Skeletal muscle satellite cell (primary cell): ENCODE measurements around the gene ENDOG.
"Not testable (repeated sequence)": the region's sequence is repeated elsewhere in the genome, so short reads cannot be mapped to it uniquely, and the experiment has no call there.

Experiments
- H3K27me3 ChIP-seq: 2 replicates; pipeline ENCODE4 v1.7.0; 2013; ENCODE audit warnings: low read length; ENCODE audit not compliant: control insufficient read depth, insufficient read depth
- H3K36me3 ChIP-seq: 2 replicates; pipeline ENCODE4 v1.7.0; 2013; ENCODE audit warnings: mild to moderate bottlenecking, control low read depth, low read length; ENCODE audit not compliant: insufficient read depth
- H3K4me1 ChIP-seq: 2 replicates; pipeline ENCODE4 v1.7.0; 2013; ENCODE audit warnings: low read length; ENCODE audit not compliant: control insufficient read depth, insufficient read depth
- H3K4me2 ChIP-seq: 2 replicates; pipeline ENCODE4 v1.7.0; 2013; ENCODE audit warnings: mild to moderate bottlenecking, low read length
- H3K4me3 ChIP-seq: 2 replicates; pipeline ENCODE4 v1.7.0; 2013; ENCODE audit warnings: low read length
- H3K9ac ChIP-seq: 2 replicates; pipeline ENCODE4 v1.7.0; 2013; ENCODE audit warnings: mild to moderate bottlenecking, low read depth, low read length, moderate library complexity
- H3K9me3 ChIP-seq: replicated peaks from 2 replicates; pipeline ENCODE4 v1.7.0; 2013; ENCODE audit warnings: mild to moderate bottlenecking, control low read depth, low read length

Gene ENDOG

DNA sequence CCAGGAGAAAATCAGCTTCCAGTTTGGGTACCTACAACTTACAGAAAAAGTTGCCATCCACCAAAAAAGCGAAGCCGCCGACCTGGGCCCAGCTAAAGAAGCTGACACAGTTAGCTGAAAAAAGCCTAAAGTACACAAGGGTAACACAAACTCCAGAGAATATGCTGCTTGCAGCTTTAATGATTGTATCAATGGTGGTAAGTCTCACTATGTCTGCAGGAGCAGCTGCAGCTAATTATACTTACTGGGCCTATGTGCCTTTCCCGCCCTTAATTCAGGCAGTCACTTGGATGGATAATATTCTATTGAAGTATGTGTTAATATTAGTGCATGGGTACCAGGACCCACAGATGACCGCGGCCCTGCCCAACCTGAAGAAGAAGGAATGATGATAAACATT, 36.2 kb downstream of the ENDOG start:
- not testable (repeated sequence) for H3K27me3 ChIP-seq, H3K9me3 ChIP-seq, H3K4me2 ChIP-seq, H3K36me3 ChIP-seq, H3K4me1 ChIP-seq, H3K9ac ChIP-seq, H3K4me3 ChIP-seq

DNA sequence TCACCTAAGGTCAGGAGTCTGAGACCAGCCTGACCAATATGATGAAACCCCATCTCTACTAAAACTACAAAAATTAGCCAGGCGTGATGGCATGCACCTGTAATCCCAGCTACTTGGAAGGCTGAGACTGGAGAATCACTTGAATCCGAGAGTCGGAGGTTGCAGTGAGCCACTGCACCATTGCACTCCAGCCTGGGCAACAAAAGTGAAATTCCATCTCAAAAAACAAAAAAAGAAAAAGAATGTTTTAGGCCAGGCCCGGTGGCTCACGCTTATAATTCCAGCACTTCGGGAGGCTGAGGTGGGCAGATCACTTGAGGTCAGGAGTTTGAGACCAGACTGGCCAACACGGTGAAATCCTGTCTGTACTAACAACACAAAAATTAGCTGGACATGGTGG, 40.2 kb downstream of the ENDOG start:
- H3K27me3 ChIP-seq, H3K4me3 ChIP-seq, H3K4me2 ChIP-seq, H3K9me3 ChIP-seq, H3K36me3 ChIP-seq, H3K4me1 ChIP-seq, H3K9ac ChIP-seq: not testable (repeated sequence)

DNA sequence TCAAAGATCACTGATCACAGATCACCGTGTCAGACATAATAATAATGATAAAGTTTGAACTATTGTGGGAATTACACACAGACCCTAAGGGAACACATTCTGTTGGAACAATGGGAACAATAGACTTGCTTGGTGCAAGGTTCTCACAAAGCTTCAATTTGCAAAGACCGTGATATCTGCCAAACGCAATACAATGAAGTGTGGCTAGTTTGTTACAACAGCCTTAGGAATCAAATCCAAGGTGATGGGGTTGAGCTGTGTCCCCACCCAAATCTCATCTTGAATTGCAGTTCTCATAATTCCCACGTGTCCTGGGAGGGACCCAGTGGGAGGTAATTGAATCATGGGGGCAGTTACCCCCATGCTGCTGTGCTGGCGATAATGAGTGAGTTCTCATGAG, 42.6 kb downstream of the ENDOG start:
- Histone ChIP-seq H3K4me3 (no peak overlapping the region), H3K9me3 (no peaks in the 10 kb centered on the region), H3K27me3 (no peaks in the 10 kb centered on the region), H3K36me3 (no peaks in the 10 kb centered on the region), H3K9ac (no peak overlapping the region), H3K4me2 (no peak overlapping the region), H3K4me1 (no peaks in the 10 kb centered on the region)

DNA sequence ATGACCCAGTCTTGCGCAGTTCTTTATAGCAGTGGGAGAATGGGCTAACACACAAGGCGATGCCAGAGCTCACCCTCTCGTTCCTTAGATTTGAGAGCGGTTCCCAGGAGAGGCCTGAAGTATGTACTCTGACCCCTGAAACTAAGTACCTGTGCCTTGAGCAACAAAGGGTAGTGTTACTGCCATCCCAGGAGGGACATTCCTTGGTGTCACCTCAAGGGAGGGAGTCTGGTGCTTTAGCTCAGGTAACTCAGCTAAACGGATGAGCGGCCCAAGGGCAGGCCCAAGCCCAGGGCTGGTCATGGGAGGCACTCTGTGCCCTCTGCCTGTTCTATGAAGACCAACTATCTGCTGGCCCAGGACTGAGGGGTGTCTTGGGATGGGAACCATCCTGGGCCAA, 43.2 kb downstream of the ENDOG start:
- Histone ChIP-seq H3K36me3 (no peaks in the 10 kb centered on the region), H3K27me3 (no peaks in the 10 kb centered on the region), H3K9ac (no peak overlapping the region), H3K4me1 (no peaks in the 10 kb centered on the region), H3K9me3 (no peaks in the 10 kb centered on the region), H3K4me2 (no peak overlapping the region), H3K4me3 (no peak overlapping the region)

DNA sequence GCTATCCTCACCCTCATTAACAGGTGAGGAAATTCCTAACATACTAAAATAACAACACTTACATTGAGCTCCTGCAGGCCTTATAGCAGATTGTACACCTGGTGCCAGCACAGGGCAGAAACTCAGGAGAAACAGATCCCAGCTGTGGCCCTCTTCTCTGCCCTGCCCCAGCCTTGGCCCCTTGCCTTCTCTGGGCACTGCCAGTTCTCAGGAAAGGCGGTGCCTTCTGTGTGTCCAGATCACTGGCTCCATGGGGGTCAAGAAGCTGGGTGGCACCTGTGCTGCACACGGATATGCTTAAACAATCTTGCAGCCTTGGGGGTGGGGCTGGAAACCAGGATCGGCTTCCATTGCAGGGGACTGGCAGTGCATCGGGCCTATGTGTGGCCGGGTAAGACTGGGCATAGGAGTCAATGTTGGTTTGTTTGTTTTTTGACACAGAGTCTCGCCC, 44.1 kb downstream of the ENDOG start:
- H3K9ac ChIP-seq, result no peak overlapping the region
- no peak overlapping the region for H3K4me2 ChIP-seq
- no peaks in the 10 kb centered on the region for H3K36me3 ChIP-seq
- no peak overlapping the region for H3K4me3 ChIP-seq
- no peaks in the 10 kb centered on the region for H3K4me1 ChIP-seq
- H3K9me3 ChIP-seq, result no peaks in the 10 kb centered on the region
- no peaks in the 10 kb centered on the region for H3K27me3 ChIP-seq

DNA sequence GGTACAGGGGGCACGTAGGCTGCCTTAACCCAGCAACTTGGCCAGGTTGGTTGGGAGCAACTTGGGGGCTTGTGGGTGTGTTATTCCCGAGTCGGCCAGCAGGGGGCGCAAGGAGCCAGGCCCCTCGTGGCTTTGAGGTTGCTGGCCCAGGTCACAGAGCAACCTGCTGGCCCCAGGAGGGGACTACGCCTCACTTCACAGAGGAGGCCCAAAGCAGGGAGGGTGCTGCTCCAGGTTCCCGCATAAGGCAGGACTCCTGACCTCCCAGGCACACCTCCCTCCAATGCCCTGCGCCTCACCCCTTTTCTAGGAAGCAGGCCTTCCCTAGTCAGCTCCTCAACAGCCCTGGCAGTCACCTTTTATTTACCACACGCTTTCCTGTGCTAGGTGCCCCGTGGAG, 45.3 kb downstream of the ENDOG start:
- Histone ChIP-seq H3K9ac (no peak overlapping the region), H3K9me3 (no peaks in the 10 kb centered on the region), H3K4me3 (no peak overlapping the region), H3K36me3 (no peaks in the 10 kb centered on the region), H3K4me1 (no peaks in the 10 kb centered on the region), H3K4me2 (no peak overlapping the region), H3K27me3 (no peaks in the 10 kb centered on the region)

DNA sequence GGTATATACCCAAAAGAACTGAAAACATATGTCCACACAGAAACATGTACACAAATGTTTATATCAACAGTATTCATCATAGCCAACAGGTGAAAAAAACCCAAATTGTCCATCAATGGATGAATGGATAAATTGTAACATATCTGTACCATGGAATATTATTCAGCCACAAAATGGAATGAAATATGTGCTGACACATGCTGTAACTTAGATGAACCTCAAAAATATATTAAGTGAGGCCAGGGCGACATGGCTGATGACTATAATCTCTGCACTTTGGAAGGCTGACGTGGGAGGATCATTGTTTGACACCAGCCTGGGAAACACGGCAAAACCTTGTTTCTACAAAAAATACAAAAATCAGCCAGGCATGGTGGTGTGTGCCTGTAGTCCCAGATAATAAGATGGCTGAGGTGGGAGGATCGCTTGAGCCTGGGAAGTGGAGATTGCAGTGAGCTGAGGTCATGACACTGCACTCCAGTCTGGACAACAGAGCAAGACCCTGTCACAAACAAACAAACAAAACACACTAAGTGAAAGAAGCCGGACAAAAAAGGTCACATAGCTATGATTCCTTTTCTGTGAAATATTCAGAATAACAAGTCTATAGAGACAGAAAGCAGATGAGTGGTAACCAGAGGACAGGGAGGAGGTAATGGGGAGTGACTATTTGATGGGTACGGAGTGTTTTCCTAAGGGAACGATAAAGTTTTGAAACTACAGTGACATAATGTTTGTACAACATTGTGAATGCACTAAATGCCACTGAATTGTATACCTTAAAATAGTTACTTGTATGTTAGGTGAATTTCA, 52.0 kb downstream of the ENDOG start:
- Histone ChIP-seq H3K36me3 (no peaks in the 10 kb centered on the region), H3K9me3 (no peaks in the 10 kb centered on the region), H3K9ac (no peak overlapping the region), H3K27me3 (no peaks in the 10 kb centered on the region), H3K4me1 (peaks cover 5% of the 10 kb centered on the region), H3K4me3 (no peak overlapping the region), H3K4me2 (no peak overlapping the region)

DNA sequence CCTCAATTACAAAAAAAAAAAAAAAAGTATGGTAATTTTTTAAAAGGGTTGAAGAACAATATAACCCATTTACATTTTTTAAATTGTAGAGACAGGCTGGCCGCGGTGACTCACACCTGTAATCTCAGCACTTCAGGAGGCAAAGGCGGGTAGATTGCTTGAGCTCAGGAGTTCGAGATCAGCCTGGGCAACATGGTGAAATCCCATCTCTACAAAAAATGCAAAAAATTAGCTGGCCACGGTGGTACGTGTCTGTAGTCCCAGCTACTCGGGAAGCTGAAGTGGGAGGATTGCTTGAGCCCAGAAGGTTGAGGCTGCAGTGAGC, 52.6 kb downstream of the ENDOG start:
- H3K9ac ChIP-seq, H3K4me1 ChIP-seq: not testable (repeated sequence)

More for the DNA sequence above, 52.6 kb downstream of the ENDOG start:
- not testable (repeated sequence) for H3K4me3 ChIP-seq, H3K4me2 ChIP-seq, H3K9me3 ChIP-seq, H3K36me3 ChIP-seq, H3K27me3 ChIP-seq
